ENCODE data around the gene DDX49.

The DDX49 gene

GRCh38 chr19:18939163-18939562 is 19.6 kb downstream of the DDX49 start:
- no peak for TF ChIP-seq CTCF (conservative IDR thresholded peaks at IDR 0.05; ENCODE audit: control insufficient read depth, insufficient read depth, low read depth, low read length)
- no peak for DNase-seq (ENCODE audit: low read depth)
- H3K4me3 ChIP-seq (ENCODE audit: control insufficient read depth, low read depth, low read length): no peak overlapping the region

- TF ChIP-seq CTCF (conservative IDR thresholded peaks at IDR 0.05; ENCODE audit: control insufficient read depth, insufficient read depth, low read depth, low read length): no peak
- peak overlapping the region; percentile 68 for H3K4me3 ChIP-seq (ENCODE audit: control insufficient read depth, low read depth, low read length)
- peak; percentile 45 for DNase-seq (ENCODE audit: low read depth)
Measured at GRCh38 chr19:18939922-18940768, 20.6 kb downstream of the DDX49 start.

- DNase-seq (ENCODE audit: low read depth): peak; percentile 39
- TF ChIP-seq CTCF (conservative IDR thresholded peaks at IDR 0.05; ENCODE audit: control insufficient read depth, insufficient read depth, low read depth, low read length): peak; percentile 21
- peak within 1 kb of the TSS; percentile 68 for H3K4me3 ChIP-seq (ENCODE audit: control insufficient read depth, low read depth, low read length)
Measured at GRCh38 chr19:18940769-18941627, 21.5 kb downstream of the DDX49 start, which contains the start of gene HOMER3. TSS of gene HOMER3 (minus strand) at chr19:18941217. CDS start at chr19:18938982, 2,235 bp downstream.

GRCh38 chr19:18941628-18942354 is 22.3 kb downstream of the DDX49 start:
- H3K4me3 ChIP-seq (ENCODE audit: control insufficient read depth, low read depth, low read length): peak overlapping the region; percentile 4
- no peak for DNase-seq (ENCODE audit: low read depth)
- no peak for TF ChIP-seq CTCF (conservative IDR thresholded peaks at IDR 0.05; ENCODE audit: control insufficient read depth, insufficient read depth, low read depth, low read length)

GRCh38 chr19:18942692-18943091 is 23.2 kb downstream of the DDX49 start:
- DNase-seq (ENCODE audit: low read depth): no peak
- TF ChIP-seq CTCF (conservative IDR thresholded peaks at IDR 0.05; ENCODE audit: control insufficient read depth, insufficient read depth, low read depth, low read length): no peak
- H3K4me3 ChIP-seq (ENCODE audit: control insufficient read depth, low read depth, low read length): no peak overlapping the region

- no peak overlapping the region for H3K4me3 ChIP-seq (ENCODE audit: control insufficient read depth, low read depth, low read length)
- TF ChIP-seq CTCF (conservative IDR thresholded peaks at IDR 0.05; ENCODE audit: control insufficient read depth, insufficient read depth, low read depth, low read length): no peak
Measured at GRCh38 chr19:18943465-18943864, 23.9 kb downstream of the DDX49 start.

More at GRCh38 chr19:18943465-18943864, 23.9 kb downstream of the DDX49 start:
- DNase-seq (ENCODE audit: low read depth): no peak
